WTC11 (cell line): Measurements from ENCODE around the gene HELZ.

Source experiments
- ATF1 ChIP-seq: sonication (generic); formaldehyde crosslinking; IDR thresholded peaks from 2 replicates; pipeline ENCODE4 v1.8.1; 2023; ENCODE audit warnings: mild to moderate bottlenecking, moderate library complexity, missing genetic modification reagents
- CTCF ChIP-seq: fragments of 200-600 bp; IDR thresholded peaks from 2 replicates; pipeline ENCODE4 v1.8.0; 2022; ENCODE audit warnings: antibody characterized with exemption
- ELF4 ChIP-seq: sonication (generic); formaldehyde crosslinking; IDR thresholded peaks from 2 replicates; pipeline ENCODE4 v1.8.1; 2022; ENCODE audit warnings: low read depth, mild to moderate bottlenecking, moderate library complexity, missing genetic modification reagents
- ETV6 ChIP-seq: sonication (generic); formaldehyde crosslinking; IDR thresholded peaks from 2 replicates; pipeline ENCODE4 v1.8.1; 2022; ENCODE audit warnings: mild to moderate bottlenecking, missing genetic modification reagents
- TCF7 ChIP-seq: sonication (generic); formaldehyde crosslinking; IDR thresholded peaks from 2 replicates; pipeline ENCODE4 v1.8.0; 2022; ENCODE audit warnings: mild to moderate bottlenecking, low read depth, missing genetic modification reagents, moderate library complexity
- TF ChIP-seq, protein P1 (sequence below): sonication (generic); formaldehyde crosslinking; conservative IDR thresholded peaks from 2 replicates; pipeline ENCODE4 v1.8.1; 2022; ENCODE audit warnings: mild to moderate bottlenecking, missing genetic modification reagents

DNA sequence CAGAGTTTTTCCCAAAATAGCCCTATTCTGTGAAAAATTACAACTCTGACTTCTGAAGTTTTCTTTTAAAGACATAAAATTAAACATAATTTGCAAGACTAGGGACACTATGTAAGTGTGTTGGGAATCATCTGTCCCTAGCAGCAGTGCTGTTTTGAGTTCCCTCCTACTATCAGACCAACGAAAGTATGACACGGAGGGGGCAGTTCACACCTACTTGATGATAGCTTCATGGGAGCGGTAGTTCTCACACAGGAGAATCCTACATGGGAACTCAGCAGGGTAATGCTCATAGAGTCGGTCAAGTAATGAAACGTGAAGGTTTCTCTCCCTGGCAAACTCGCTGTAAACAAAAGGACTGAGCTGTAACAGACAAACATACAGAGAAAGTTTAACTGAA lies 96.6 kb downstream of the HELZ start:
- TF ChIP-seq ELF4 (CRISPR knock-in tag) (no peak), ATF1 (CRISPR knock-in tag) (no peak), CTCF (no peak), ETV6 (CRISPR knock-in tag) (no peak), TCF7 (CRISPR knock-in tag) (no peak)
- TF ChIP-seq, protein P1, sequence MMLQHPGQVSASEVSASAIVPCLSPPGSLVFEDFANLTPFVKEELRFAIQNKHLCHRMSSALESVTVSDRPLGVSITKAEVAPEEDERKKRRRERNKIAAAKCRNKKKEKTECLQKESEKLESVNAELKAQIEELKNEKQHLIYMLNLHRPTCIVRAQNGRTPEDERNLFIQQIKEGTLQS (CRISPR knock-in tag), result no peak
